ENCODE results near the gene ACTR5.

DNA sequence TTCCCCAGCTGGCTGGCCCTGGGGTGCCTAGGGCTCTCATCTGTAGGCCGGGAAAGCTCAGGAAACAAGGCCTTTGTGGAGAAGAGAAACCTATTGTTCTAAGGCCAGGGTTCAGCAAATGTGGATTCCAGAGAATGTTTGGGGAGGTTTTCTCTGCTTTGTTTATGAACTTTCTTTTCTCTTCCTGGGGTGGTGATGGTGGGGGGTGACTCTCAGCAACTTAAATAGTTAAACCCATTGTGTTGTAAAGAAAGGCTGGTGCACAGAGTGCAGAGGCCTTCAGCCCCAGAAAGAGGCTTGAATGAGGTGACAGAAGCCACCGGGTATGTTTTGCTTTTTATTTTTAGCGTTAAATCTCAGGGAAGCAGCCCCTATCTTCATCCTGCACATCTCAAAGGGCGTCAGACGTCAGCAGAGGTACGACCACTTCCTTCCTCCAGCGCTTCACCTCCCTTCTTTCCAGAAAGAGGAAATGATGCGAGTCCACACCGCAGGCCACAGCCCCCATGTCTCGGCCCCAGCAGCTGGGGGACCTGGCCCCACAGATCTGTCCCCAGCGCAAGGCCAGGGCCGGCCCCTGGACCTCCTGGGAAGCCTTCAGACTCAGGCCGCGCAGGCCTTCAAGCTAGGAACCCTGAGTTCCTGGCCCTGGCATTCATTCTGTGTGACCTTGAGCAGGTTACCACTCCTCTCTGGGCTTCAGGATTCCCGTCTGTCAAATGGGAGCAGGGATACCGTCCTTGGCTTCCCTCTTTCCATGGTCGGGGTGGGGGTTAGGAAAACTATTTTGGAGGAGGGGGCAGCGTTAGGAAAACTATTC, 56.6 kb downstream of the ACTR5 start:
- TF ChIP-seq CTCF (IDR thresholded peaks at IDR 0.05): no peak
- TF ChIP-seq POLR2A (IDR thresholded peaks at IDR 0.05): no peak
